Choroid plexus epithelial cell (primary cell): ENCODE results near the gene ATRIP.
A peak's percentile ranks its signal among the peaks of the same experiment; 100 is the strongest.

Source experiments
- DNase-seq: peaks from one replicate; pipeline ENCODE4 v3.0.0-alpha.2; 2010; ENCODE audit warnings: low read depth
- H3K4me3 ChIP-seq: 2 replicates; pipeline ENCODE4 v1.5.1; 2011; ENCODE audit warnings: low read depth, mild to moderate bottlenecking, control low read depth, low read length, moderate library complexity
- TF ChIP-seq, protein P1 (sequence below): conservative IDR thresholded peaks from 2 replicates; pipeline ENCODE4 v1.5.1; 2011; ENCODE audit warnings: low read depth, mild to moderate bottlenecking, control low read depth, inconsistent platforms, low read length, moderate library complexity

The ATRIP gene

GRCh38 chr3:48429960-48430707, 16.4 kb upstream of the ATRIP start, which contains the start of gene PLXNB1:
Gene PLXNB1, minus strand, starts transcription at chr3:48430086. Its CDS starts 5,475 bp downstream, at chr3:48424611.
- peak; percentile 78 for DNase-seq

DNA sequence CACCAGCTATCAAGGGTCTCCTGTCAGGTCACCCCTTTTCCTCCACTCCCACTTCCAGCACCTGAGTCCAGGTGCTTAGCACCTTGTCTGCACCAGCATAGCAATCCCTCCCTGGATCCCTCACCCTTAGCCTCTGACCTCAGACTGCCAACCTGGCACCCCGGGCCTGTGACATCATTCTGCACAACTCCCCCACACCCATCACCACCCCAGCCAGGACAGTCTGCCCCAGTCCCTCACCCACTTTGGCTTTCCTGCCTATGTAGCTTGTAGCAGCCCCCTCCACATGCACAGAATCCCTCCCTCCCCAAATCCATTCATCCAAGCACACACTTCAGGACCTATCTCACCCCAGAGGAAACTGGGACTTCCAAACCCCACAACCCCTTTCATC, 15.8 kb upstream of the ATRIP start:
- TF ChIP-seq, protein P1, sequence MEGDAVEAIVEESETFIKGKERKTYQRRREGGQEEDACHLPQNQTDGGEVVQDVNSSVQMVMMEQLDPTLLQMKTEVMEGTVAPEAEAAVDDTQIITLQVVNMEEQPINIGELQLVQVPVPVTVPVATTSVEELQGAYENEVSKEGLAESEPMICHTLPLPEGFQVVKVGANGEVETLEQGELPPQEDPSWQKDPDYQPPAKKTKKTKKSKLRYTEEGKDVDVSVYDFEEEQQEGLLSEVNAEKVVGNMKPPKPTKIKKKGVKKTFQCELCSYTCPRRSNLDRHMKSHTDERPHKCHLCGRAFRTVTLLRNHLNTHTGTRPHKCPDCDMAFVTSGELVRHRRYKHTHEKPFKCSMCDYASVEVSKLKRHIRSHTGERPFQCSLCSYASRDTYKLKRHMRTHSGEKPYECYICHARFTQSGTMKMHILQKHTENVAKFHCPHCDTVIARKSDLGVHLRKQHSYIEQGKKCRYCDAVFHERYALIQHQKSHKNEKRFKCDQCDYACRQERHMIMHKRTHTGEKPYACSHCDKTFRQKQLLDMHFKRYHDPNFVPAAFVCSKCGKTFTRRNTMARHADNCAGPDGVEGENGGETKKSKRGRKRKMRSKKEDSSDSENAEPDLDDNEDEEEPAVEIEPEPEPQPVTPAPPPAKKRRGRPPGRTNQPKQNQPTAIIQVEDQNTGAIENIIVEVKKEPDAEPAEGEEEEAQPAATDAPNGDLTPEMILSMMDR = no peak
- DNase-seq = no peak
- H3K4me3 ChIP-seq = no peak overlapping the region

More at GRCh38 chr3:48429960-48430707, 16.4 kb upstream of the ATRIP start, which contains the start of gene PLXNB1:
- H3K4me3 ChIP-seq = peak within 1 kb of the TSS; percentile 69
- TF ChIP-seq, protein P1 = no peak

DNA sequence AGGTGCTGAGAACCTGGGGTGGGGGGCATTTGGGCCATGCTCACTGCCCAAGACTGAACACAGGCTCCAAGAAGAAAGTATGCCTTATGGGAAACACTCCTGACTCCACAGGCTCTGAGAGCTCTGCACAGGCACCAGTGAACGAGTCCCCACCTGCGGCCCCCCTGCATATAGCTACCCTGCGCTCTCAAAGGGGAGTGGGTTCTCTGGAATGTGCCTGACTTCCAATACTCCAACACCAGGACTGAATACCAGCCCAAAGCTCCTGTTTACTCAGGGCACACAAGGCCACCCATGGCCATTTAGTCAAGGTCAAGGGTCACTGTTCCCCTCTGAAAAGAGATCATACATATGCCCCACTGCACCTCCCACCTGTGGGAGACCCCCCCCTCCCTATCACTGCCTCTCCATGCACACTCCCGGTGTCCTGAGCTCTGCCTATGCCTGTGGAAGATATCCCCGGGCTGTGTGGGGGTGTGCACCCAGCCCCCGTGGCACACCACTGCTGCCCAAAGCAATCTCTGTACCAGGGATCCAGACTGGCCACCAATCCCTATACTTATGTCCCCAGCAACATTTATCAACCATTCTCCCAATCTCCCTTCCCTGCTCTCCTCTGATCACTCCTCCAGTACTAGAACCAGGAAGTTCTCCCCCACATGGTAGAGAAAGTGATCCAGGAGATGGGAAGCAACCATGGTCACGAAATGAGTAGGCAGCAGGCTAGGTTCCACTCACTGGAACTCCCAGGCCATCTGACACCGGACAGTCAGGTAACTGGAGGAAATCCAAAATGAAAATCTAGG, 15.1 kb upstream of the ATRIP start:
- no peak overlapping the region for H3K4me3 ChIP-seq
- no peak for DNase-seq
- TF ChIP-seq, protein P1 = no peak

- TF ChIP-seq, protein P1 = peak; percentile 33
- no peak overlapping the region for H3K4me3 ChIP-seq
- peak; percentile 23 for DNase-seq
Observed at GRCh38 chr3:48432411-48433371, 13.8 kb upstream of the ATRIP start.

DNA sequence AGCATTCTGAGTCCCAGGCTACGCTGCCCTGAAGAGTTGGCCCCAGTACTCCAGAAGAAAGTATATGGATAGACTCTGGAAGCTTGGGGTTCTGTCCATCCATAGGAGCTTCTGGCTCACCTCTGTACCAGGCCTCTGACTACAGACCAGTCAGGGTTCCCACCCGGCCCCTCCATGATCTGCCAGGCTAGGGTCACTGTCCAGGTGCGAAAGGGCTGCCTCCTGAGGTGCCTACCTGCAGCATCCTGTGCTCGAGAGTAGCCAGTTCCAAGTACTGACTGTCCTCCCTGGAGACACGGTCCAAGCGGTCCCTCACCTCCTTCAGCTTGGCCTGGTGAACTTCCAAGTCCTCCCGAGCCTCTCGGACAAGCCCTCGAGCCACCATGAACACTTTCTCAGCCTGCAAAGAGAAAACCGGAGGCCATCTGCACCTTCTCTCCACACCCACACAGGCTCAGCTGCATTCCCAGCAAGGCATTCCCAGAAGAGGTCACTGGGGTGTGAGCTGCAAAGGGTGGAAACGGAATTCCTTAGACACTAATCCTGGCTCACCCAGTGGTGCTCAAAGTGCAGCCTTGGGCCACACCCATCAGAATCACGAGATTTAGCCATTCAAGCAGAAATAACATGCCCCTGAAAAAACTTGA, 12.9 kb upstream of the ATRIP start:
- no peak overlapping the region for H3K4me3 ChIP-seq
- DNase-seq = peak; percentile 21
- TF ChIP-seq, protein P1 = no peak
